HG03457 (cell line): ENCODE results near the gene PRSS27.

Experiments used
- ATAC-seq: cut with Tn5 transposase; IDR thresholded peaks from one replicate; pipeline ENCODE4 v1.9.1; 2021; ENCODE audit warnings: moderate number of reproducible peaks; ENCODE audit not compliant: unreplicated experiment

PRSS27 gene

GRCh38 chr16:2720064-2720457 is at the start of gene PRSS27:
Gene PRSS27 (minus strand): TSS chr16:2720224. CDS start chr16:2720160, 64 bp downstream.
- no peak for ATAC-seq

DNA sequence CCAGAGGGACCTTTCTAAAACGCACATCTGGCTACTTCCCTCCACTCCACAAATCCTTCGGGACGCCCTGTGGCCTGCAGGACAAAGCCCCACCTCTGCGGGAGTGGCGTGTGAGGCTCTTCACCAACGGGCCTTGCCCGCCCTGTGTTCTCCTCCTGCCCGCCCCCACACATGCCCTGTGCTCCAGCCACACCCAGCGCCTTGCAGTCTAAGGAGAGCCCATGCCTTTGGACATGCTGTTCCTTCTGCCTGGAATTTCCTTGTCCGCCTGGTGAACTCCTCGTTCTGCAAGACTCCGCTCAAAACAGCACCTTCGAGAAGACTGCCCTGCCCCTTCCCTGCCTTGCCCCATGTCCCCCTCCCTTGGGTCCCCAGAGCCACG is 49.6 kb upstream of the PRSS27 start:
- no peak for ATAC-seq

- ATAC-seq: no peak
Measured at GRCh38 chr16:2769100-2769529, 49.1 kb upstream of the PRSS27 start.

GRCh38 chr16:2768403-2769089 is 48.5 kb upstream of the PRSS27 start:
- no peak for ATAC-seq

DNA sequence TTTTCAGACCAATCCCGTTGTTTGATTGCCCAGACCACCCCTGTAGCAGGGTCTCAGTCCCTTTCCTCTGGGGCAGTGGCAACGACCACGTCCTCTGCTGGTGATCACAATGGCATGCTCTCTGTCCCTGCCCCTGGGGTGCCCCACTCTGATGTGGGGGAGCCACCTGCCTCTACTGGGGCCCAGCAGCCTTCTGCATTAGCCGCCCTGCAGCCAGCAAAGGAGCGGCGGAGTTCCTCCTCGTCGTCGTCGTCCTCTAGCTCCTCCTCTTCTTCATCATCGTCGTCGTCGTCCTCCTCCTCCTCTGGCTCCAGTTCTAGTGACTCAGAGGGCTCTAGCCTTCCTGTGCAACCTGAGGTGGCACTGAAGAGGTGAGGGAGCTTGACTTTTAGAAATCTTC is 47.9 kb upstream of the PRSS27 start:
- no peak for ATAC-seq

- ATAC-seq: no peak
Measured at GRCh38 chr16:2767140-2767731, 47.2 kb upstream of the PRSS27 start.

- no peak for ATAC-seq
Measured at GRCh38 chr16:2766430-2767139, 46.6 kb upstream of the PRSS27 start.

GRCh38 chr16:2765462-2766404 is 45.7 kb upstream of the PRSS27 start:
- no peak for ATAC-seq

DNA sequence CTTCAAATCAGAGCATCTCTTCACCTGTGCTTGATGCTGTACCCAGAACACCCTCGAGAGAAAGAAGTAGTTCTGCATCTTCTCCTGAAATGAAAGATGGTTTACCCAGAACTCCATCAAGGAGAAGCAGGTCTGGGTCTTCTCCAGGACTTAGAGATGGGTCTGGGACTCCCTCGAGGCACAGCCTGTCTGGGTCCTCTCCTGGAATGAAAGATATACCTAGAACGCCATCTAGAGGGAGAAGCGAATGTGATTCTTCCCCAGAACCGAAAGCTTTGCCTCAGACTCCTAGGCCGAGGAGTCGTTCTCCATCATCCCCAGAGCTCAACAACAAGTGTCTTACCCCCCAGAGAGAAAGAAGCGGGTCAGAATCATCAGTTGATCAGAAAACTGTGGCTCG is 44.7 kb upstream of the PRSS27 start:
- no peak for ATAC-seq

DNA sequence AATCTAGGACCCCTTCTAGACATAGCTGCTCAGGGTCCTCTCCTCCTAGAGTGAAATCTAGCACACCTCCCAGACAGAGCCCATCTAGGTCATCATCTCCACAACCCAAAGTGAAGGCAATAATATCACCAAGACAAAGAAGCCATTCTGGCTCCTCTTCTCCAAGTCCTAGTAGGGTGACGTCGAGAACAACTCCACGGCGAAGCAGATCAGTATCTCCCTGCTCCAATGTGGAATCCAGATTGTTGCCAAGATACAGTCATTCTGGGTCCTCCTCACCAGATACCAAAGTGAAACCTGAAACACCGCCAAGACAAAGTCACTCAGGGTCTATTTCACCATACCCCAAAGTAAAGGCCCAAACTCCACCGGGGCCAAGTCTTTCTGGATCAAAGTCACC is 43.1 kb upstream of the PRSS27 start:
- no peak for ATAC-seq

- no peak for ATAC-seq
Measured at GRCh38 chr16:2762711-2763110, 42.7 kb upstream of the PRSS27 start.

- no peak for ATAC-seq
Measured at GRCh38 chr16:2761886-2762583, 42.0 kb upstream of the PRSS27 start.

GRCh38 chr16:2761472-2761871 is 41.4 kb upstream of the PRSS27 start:
- no peak for ATAC-seq

- no peak for ATAC-seq
Measured at GRCh38 chr16:2757344-2757743, 37.3 kb upstream of the PRSS27 start.

- no peak for ATAC-seq
Measured at GRCh38 chr16:2756288-2757015, 36.4 kb upstream of the PRSS27 start.

- ATAC-seq: no peak
Measured at GRCh38 chr16:2755158-2755557, 35.1 kb upstream of the PRSS27 start.

DNA sequence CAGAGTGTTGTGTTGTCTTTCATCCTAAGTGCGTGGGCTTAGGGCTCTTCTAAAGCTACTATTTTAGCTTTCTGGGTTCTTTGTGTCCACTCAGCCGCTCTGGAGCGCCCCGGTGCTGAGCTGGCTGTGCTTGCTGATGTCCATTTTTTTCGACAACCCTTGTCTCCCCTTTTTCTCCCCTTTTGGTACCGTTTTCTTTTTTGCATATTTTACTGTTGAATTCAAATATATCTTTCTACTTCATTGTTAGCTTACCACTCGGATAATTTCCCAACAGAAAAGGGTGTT is 33.7 kb upstream of the PRSS27 start:
- ATAC-seq: no peak

- peak; percentile 27 for ATAC-seq
Measured at GRCh38 chr16:2752850-2753732, 33.1 kb upstream of the PRSS27 start.
